T-helper 1 cell (primary cell): Measurements from ENCODE around the gene IL1RAPL2.
"Not testable (repeated sequence)": the region's sequence is repeated elsewhere in the genome, so short reads cannot be mapped to it uniquely, and the experiment has no call there.

Experiments used
- DNase-seq, 5 donors: peaks; one replicate each; pipeline ENCODE4 v3.0.0-alpha.2; 2012 to 2020

The IL1RAPL2 gene

GRCh38 chrX:105723966-105724735 is 1158.2 kb downstream of the IL1RAPL2 start:
- DNase-seq: no peak

GRCh38 chrX:105725228-105725627 is 1159.2 kb downstream of the IL1RAPL2 start:
- DNase-seq: no peak

GRCh38 chrX:105738162-105738561 is 1172.2 kb downstream of the IL1RAPL2 start:
- no peak for DNase-seq

- no peak for DNase-seq
Measured at GRCh38 chrX:105744291-105744690, 1178.3 kb downstream of the IL1RAPL2 start.

- DNase-seq: no peak
Measured at GRCh38 chrX:105744946-105745345, 1178.9 kb downstream of the IL1RAPL2 start.

GRCh38 chrX:105745863-105746262 is 1179.9 kb downstream of the IL1RAPL2 start:
- DNase-seq: no peak

- DNase-seq: no peak
Measured at GRCh38 chrX:105752338-105752956, 1186.4 kb downstream of the IL1RAPL2 start.

- DNase-seq: no peak
Measured at GRCh38 chrX:105753411-105753810, 1187.4 kb downstream of the IL1RAPL2 start.

GRCh38 chrX:105754286-105754964 is 1188.4 kb downstream of the IL1RAPL2 start:
- DNase-seq: no peak

- no peak for DNase-seq
Measured at GRCh38 chrX:105755109-105755508, 1189.1 kb downstream of the IL1RAPL2 start.

- no peak for DNase-seq
Measured at GRCh38 chrX:105758754-105759153, 1192.8 kb downstream of the IL1RAPL2 start.

GRCh38 chrX:105759598-105759997 is 1193.6 kb downstream of the IL1RAPL2 start:
- DNase-seq: no peak

GRCh38 chrX:105765691-105766090 is 1199.7 kb downstream of the IL1RAPL2 start:
- no peak for DNase-seq

- no peak for DNase-seq
Measured at GRCh38 chrX:105773801-105774200, 1207.8 kb downstream of the IL1RAPL2 start.

GRCh38 chrX:105775679-105776078 is 1209.7 kb downstream of the IL1RAPL2 start:
- no peak for DNase-seq

- DNase-seq: no peak
Measured at GRCh38 chrX:105781804-105782203, 1215.8 kb downstream of the IL1RAPL2 start.

- not testable (repeated sequence) for DNase-seq
Measured at GRCh38 chrX:105796877-105797276, 1230.9 kb downstream of the IL1RAPL2 start.

- no peak for DNase-seq
Measured at GRCh38 chrX:105803891-105804290, 1237.9 kb downstream of the IL1RAPL2 start.

- DNase-seq: not testable (repeated sequence)
Measured at GRCh38 chrX:105805655-105806054, 1239.7 kb downstream of the IL1RAPL2 start.

GRCh38 chrX:105816517-105816916 is 1250.5 kb downstream of the IL1RAPL2 start:
- no peak for DNase-seq
